Measurements from ENCODE around the gene PRF1.

The PRF1 gene

GRCh38 chr10:70595566-70596016 is 7.0 kb downstream of the PRF1 start:
- DNase-seq = no peak
- H4K5ac ChIP-seq (ENCODE audit: low read length) = no peak overlapping the region
- no peaks in the 10 kb centered on the region for H3K27me3 ChIP-seq (ENCODE audit: insufficient read depth, low read length, poor library complexity)
- no peak overlapping the region for H3K4ac ChIP-seq (ENCODE audit: low read depth, low read length)
- H3K79me2 ChIP-seq (ENCODE audit: control insufficient read depth, insufficient read depth, low read length) = no peaks in the 10 kb centered on the region
- H3K79me1 ChIP-seq (ENCODE audit: low read length) = no peaks in the 10 kb centered on the region
- no peak overlapping the region for H3K27ac ChIP-seq (ENCODE audit: low read depth, low read length)
- no peak overlapping the region for H3K4me2 ChIP-seq (ENCODE audit: low read length)
- H2AK5ac ChIP-seq (ENCODE audit: low read length) = no peak overlapping the region
- H2BK15ac ChIP-seq (replicated peaks; ENCODE audit: low read depth) = no peak overlapping the region
- no peak overlapping the region for H3K9ac ChIP-seq (ENCODE audit: low read length)
- H3K4me1 ChIP-seq (ENCODE audit: control insufficient read depth, low read depth, low read length) = no peaks in the 10 kb centered on the region
- H3K4me3 ChIP-seq (ENCODE audit: low read length) = no peak overlapping the region
- no peak overlapping the region for H2BK120ac ChIP-seq (ENCODE audit: low read depth, low read length)
- H3K23ac ChIP-seq (ENCODE audit: low read length) = no peak overlapping the region
- H4K8ac ChIP-seq (ENCODE audit: low read depth, low read length) = no peak overlapping the region
- no peak overlapping the region for H3K18ac ChIP-seq (ENCODE audit: low read length)
- no peak overlapping the region for H2BK5ac ChIP-seq (ENCODE audit: low read length)
- WGBS (ENCODE audit: extremely low coverage, insufficient coverage, low lambda C conversion rate) = no CpG with 5 or more reads among the region's 5 CpGs
- H3K56ac ChIP-seq (ENCODE audit: low read length) = no peak overlapping the region
- H3K36me3 ChIP-seq (ENCODE audit: control insufficient read depth, insufficient read depth, low read length) = no peaks in the 10 kb centered on the region

- Histone ChIP-seq H3K27me3 (ENCODE audit: insufficient read depth, low read length, poor library complexity) (no peaks in the 10 kb centered on the region), H3K4me2 (ENCODE audit: low read length) (no peak overlapping the region), H3K79me2 (ENCODE audit: control insufficient read depth, insufficient read depth, low read length) (no peaks in the 10 kb centered on the region), H4K5ac (ENCODE audit: low read length) (no peak overlapping the region), H2BK5ac (ENCODE audit: low read length) (no peak overlapping the region), H3K27ac (ENCODE audit: low read depth, low read length) (no peak overlapping the region), H4K8ac (ENCODE audit: low read depth, low read length) (no peak overlapping the region), H3K4ac (ENCODE audit: low read depth, low read length) (no peak overlapping the region), H3K56ac (ENCODE audit: low read length) (no peak overlapping the region), H3K4me1 (ENCODE audit: control insufficient read depth, low read depth, low read length) (no peaks in the 10 kb centered on the region), H2AK5ac (ENCODE audit: low read length) (no peak overlapping the region), H3K9ac (ENCODE audit: low read length) (no peak overlapping the region), H3K79me1 (ENCODE audit: low read length) (no peaks in the 10 kb centered on the region), H3K36me3 (ENCODE audit: control insufficient read depth, insufficient read depth, low read length) (no peaks in the 10 kb centered on the region), H2BK120ac (ENCODE audit: low read depth, low read length) (no peak overlapping the region), H3K23ac (ENCODE audit: low read length) (no peak overlapping the region), H3K18ac (ENCODE audit: low read length) (no peak overlapping the region), H2BK15ac (replicated peaks; ENCODE audit: low read depth) (no peak overlapping the region), H3K4me3 (ENCODE audit: low read length) (no peak overlapping the region)
- DNase-seq = no peak
- no CpG with 5 or more reads among the region's 3 CpGs for WGBS (ENCODE audit: extremely low coverage, insufficient coverage, low lambda C conversion rate)
Measured at GRCh38 chr10:70594161-70594560, 8.4 kb downstream of the PRF1 start.

GRCh38 chr10:70593513-70593890 is 9.0 kb downstream of the PRF1 start:
- H3K27ac ChIP-seq (ENCODE audit: low read depth, low read length) = no peak overlapping the region
- no peak overlapping the region for H3K56ac ChIP-seq (ENCODE audit: low read length)
- no peak overlapping the region for H3K4me3 ChIP-seq (ENCODE audit: low read length)
- H3K23ac ChIP-seq (ENCODE audit: low read length) = no peak overlapping the region
- no peak overlapping the region for H4K8ac ChIP-seq (ENCODE audit: low read depth, low read length)
- no peak overlapping the region for H3K4me2 ChIP-seq (ENCODE audit: low read length)
- H3K79me1 ChIP-seq (ENCODE audit: low read length) = no peaks in the 10 kb centered on the region
- H3K9ac ChIP-seq (ENCODE audit: low read length) = no peak overlapping the region
- no CpG with 5 or more reads among the region's 7 CpGs for WGBS (ENCODE audit: extremely low coverage, insufficient coverage, low lambda C conversion rate)
- H2AK5ac ChIP-seq (ENCODE audit: low read length) = no peak overlapping the region
- H3K36me3 ChIP-seq (ENCODE audit: control insufficient read depth, insufficient read depth, low read length) = no peaks in the 10 kb centered on the region
- no peak overlapping the region for H2BK5ac ChIP-seq (ENCODE audit: low read length)
- no peak overlapping the region for H2BK120ac ChIP-seq (ENCODE audit: low read depth, low read length)
- no peaks in the 10 kb centered on the region for H3K27me3 ChIP-seq (ENCODE audit: insufficient read depth, low read length, poor library complexity)
- no peak for DNase-seq
- no peak overlapping the region for H2BK15ac ChIP-seq (replicated peaks; ENCODE audit: low read depth)
- no peak overlapping the region for H4K5ac ChIP-seq (ENCODE audit: low read length)
- H3K79me2 ChIP-seq (ENCODE audit: control insufficient read depth, insufficient read depth, low read length) = no peaks in the 10 kb centered on the region
- no peaks in the 10 kb centered on the region for H3K4me1 ChIP-seq (ENCODE audit: control insufficient read depth, low read depth, low read length)
- no peak overlapping the region for H3K18ac ChIP-seq (ENCODE audit: low read length)
- no peak overlapping the region for H3K4ac ChIP-seq (ENCODE audit: low read depth, low read length)

- Histone ChIP-seq H3K79me1 (ENCODE audit: low read length) (no peaks in the 10 kb centered on the region), H3K79me2 (ENCODE audit: control insufficient read depth, insufficient read depth, low read length) (no peaks in the 10 kb centered on the region), H3K18ac (ENCODE audit: low read length) (no peak overlapping the region), H3K4ac (ENCODE audit: low read depth, low read length) (no peak overlapping the region), H2AK5ac (ENCODE audit: low read length) (no peak overlapping the region), H4K5ac (ENCODE audit: low read length) (no peak overlapping the region), H3K4me3 (ENCODE audit: low read length) (no peak overlapping the region), H3K4me2 (ENCODE audit: low read length) (no peak overlapping the region), H4K8ac (ENCODE audit: low read depth, low read length) (no peak overlapping the region), H2BK5ac (ENCODE audit: low read length) (no peak overlapping the region), H3K56ac (ENCODE audit: low read length) (no peak overlapping the region), H3K4me1 (ENCODE audit: control insufficient read depth, low read depth, low read length) (no peaks in the 10 kb centered on the region), H3K36me3 (ENCODE audit: control insufficient read depth, insufficient read depth, low read length) (no peaks in the 10 kb centered on the region), H2BK120ac (ENCODE audit: low read depth, low read length) (no peak overlapping the region), H2BK15ac (replicated peaks; ENCODE audit: low read depth) (no peak overlapping the region), H3K23ac (ENCODE audit: low read length) (no peak overlapping the region), H3K9ac (ENCODE audit: low read length) (no peak overlapping the region), H3K27me3 (ENCODE audit: insufficient read depth, low read length, poor library complexity) (no peaks in the 10 kb centered on the region), H3K27ac (ENCODE audit: low read depth, low read length) (no peak overlapping the region)
- WGBS (ENCODE audit: extremely low coverage, insufficient coverage, low lambda C conversion rate) = no CpG with 5 or more reads among the region's 16 CpGs
- DNase-seq = no peak
Measured at GRCh38 chr10:70592746-70593512, 9.6 kb downstream of the PRF1 start.

DNA sequence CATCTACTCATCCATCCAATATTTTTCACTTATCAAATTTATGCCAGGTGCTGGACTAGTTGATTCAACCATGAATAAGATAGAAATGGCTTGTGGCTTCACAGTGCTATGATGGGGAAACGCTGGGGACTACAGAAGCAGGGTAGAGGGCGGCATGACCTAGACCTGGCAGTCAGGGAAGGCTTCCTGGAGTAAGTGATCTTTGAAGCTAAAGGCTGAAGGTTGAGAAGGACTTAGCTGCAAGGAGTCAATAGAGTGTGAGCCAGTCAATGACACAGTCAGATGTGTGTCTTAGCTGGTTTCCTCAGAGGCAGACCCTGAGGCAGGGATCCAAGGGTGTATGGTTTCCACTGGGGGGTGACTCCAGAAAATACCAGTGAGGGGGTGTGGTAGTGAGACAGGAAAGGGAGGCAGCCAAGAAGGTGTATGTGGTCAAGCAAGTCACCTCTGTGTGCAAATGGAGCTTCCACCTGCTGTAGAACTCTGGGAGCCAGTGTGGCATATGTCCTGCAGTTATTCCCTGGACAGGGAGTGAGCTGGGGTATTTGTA is 10.3 kb downstream of the PRF1 start:
- no peak overlapping the region for H2BK15ac ChIP-seq (replicated peaks; ENCODE audit: low read depth)
- no CpG with 5 or more reads among the region's 2 CpGs for WGBS (ENCODE audit: extremely low coverage, insufficient coverage, low lambda C conversion rate)
- H3K79me2 ChIP-seq (ENCODE audit: control insufficient read depth, insufficient read depth, low read length) = no peaks in the 10 kb centered on the region
- H3K27ac ChIP-seq (ENCODE audit: low read depth, low read length) = no peak overlapping the region
- no peak overlapping the region for H3K56ac ChIP-seq (ENCODE audit: low read length)
- no peak overlapping the region for H2BK120ac ChIP-seq (ENCODE audit: low read depth, low read length)
- no peak overlapping the region for H3K23ac ChIP-seq (ENCODE audit: low read length)
- H3K4me3 ChIP-seq (ENCODE audit: low read length) = no peak overlapping the region
- H4K8ac ChIP-seq (ENCODE audit: low read depth, low read length) = no peak overlapping the region
- no peaks in the 10 kb centered on the region for H3K4me1 ChIP-seq (ENCODE audit: control insufficient read depth, low read depth, low read length)
- H3K79me1 ChIP-seq (ENCODE audit: low read length) = no peaks in the 10 kb centered on the region
- DNase-seq = no peak
- H3K18ac ChIP-seq (ENCODE audit: low read length) = no peak overlapping the region
- H4K5ac ChIP-seq (ENCODE audit: low read length) = no peak overlapping the region
- H3K4ac ChIP-seq (ENCODE audit: low read depth, low read length) = no peak overlapping the region
- no peak overlapping the region for H3K4me2 ChIP-seq (ENCODE audit: low read length)
- no peaks in the 10 kb centered on the region for H3K36me3 ChIP-seq (ENCODE audit: control insufficient read depth, insufficient read depth, low read length)
- H2AK5ac ChIP-seq (ENCODE audit: low read length) = no peak overlapping the region
- H3K27me3 ChIP-seq (ENCODE audit: insufficient read depth, low read length, poor library complexity) = no peaks in the 10 kb centered on the region
- no peak overlapping the region for H3K9ac ChIP-seq (ENCODE audit: low read length)
- H2BK5ac ChIP-seq (ENCODE audit: low read length) = no peak overlapping the region
